Measurements from ENCODE around the gene PTPA. TPM values are rescaled to one million over a fixed set of nuclear protein-coding genes. Genes with fewer than 3 reads are reported as not detected.

The PTPA gene
- total RNA-seq, 1 donor from 2014 or later: 39.5 TPM

- Histone ChIP-seq H3K27me3 (ENCODE audit: control insufficient read depth, insufficient read depth, low read length) (no peaks in the 10 kb centered on the region), H3K4me3 (ENCODE audit: low read depth, low read length) (no peak overlapping the region), H3K36me3 (ENCODE audit: control insufficient read depth, insufficient read depth, low read length) (no peaks in the 10 kb centered on the region)
- no peak for TF ChIP-seq CTCF (IDR thresholded peaks at IDR 0.05; ENCODE audit: insufficient read depth, low read length, severe bottlenecking)
- FAIRE-seq (no peak), DNase-seq (ENCODE audit: low read depth) (no peak)
These were observed 61.0 kb downstream of the PTPA start for GRCh38 chr9:129171993-129172751.

- H3K36me3 ChIP-seq (ENCODE audit: control insufficient read depth, insufficient read depth, low read length): no peaks in the 10 kb centered on the region
- no peak for FAIRE-seq
These were observed 61.6 kb downstream of the PTPA start for GRCh38 chr9:129172816-129173215.

GRCh38 chr9:129173296-129174101 lies 62.3 kb downstream of the PTPA start:
- Histone ChIP-seq H3K4me3 (ENCODE audit: low read depth, low read length) (peak overlapping the region; percentile 88), H3K36me3 (ENCODE audit: control insufficient read depth, insufficient read depth, low read length) (no peaks in the 10 kb centered on the region), H3K27me3 (ENCODE audit: control insufficient read depth, insufficient read depth, low read length) (no peaks in the 10 kb centered on the region)
- TF ChIP-seq CTCF (IDR thresholded peaks at IDR 0.05; ENCODE audit: insufficient read depth, low read length, severe bottlenecking): no peak
- DNase-seq (ENCODE audit: low read depth): no peak
- no peak for FAIRE-seq

More at GRCh38 chr9:129172816-129173215, 61.6 kb downstream of the PTPA start:
- DNase-seq (ENCODE audit: low read depth): no peak
- no peaks in the 10 kb centered on the region for H3K27me3 ChIP-seq (ENCODE audit: control insufficient read depth, insufficient read depth, low read length)
- TF ChIP-seq CTCF (IDR thresholded peaks at IDR 0.05; ENCODE audit: insufficient read depth, low read length, severe bottlenecking): no peak
- no peak overlapping the region for H3K4me3 ChIP-seq (ENCODE audit: low read depth, low read length)

- FAIRE-seq: no peak
- Histone ChIP-seq H3K36me3 (ENCODE audit: control insufficient read depth, insufficient read depth, low read length) (no peaks in the 10 kb centered on the region), H3K4me3 (ENCODE audit: low read depth, low read length) (peak overlapping the region; percentile 88), H3K27me3 (ENCODE audit: control insufficient read depth, insufficient read depth, low read length) (no peaks in the 10 kb centered on the region)
- DNase-seq (ENCODE audit: low read depth): peak; percentile 80
- TF ChIP-seq CTCF (IDR thresholded peaks at IDR 0.05; ENCODE audit: insufficient read depth, low read length, severe bottlenecking): peak; percentile 100
These were observed 63.0 kb downstream of the PTPA start for GRCh38 chr9:129174102-129174723.

GRCh38 chr9:129174724-129175514 lies 63.7 kb downstream of the PTPA start:
- Histone ChIP-seq H3K27me3 (ENCODE audit: control insufficient read depth, insufficient read depth, low read length) (no peaks in the 10 kb centered on the region), H3K36me3 (ENCODE audit: control insufficient read depth, insufficient read depth, low read length) (no peaks in the 10 kb centered on the region), H3K4me3 (ENCODE audit: low read depth, low read length) (peak overlapping the region; percentile 88)
- FAIRE-seq (no peak), DNase-seq (ENCODE audit: low read depth) (peak; percentile 49)
- peak; percentile 27 for TF ChIP-seq CTCF (IDR thresholded peaks at IDR 0.05; ENCODE audit: insufficient read depth, low read length, severe bottlenecking)
